Psoas muscle (tissue), 8 donors: Measurements from ENCODE around the gene LRRK1. TPM values are rescaled to one million over a fixed set of nuclear protein-coding genes. Genes with fewer than 3 reads are reported as not detected.

Experiments used
- ATAC-seq, 4 donors: fragments of 200-7000 bp; cut with Tn5 transposase; one replicate each; pipeline ENCODE4 v1.9.1; 2020; ENCODE audit warnings: moderate library complexity in 3 of 4, mild to moderate bottlenecking in 2 of 4
- DNase-seq, 2 donors: peaks; one replicate each; pipeline ENCODE4 v3.0.0-alpha.2; 2020
- H3K27ac ChIP-seq: fragments of 200-600 bp; one replicate; pipeline ENCODE4 v1.8.0; 2022
- H3K27me3 ChIP-seq, 3 donors: fragments of 200-600 bp in 1 of 3; one replicate each; pipeline versions ENCODE4 v1.6.1 to v1.8.0; 2013 to 2022; ENCODE audit warnings: low read length in 2 of 3, mild to moderate bottlenecking in 2 of 3, moderate library complexity in 1 of 3; ENCODE audit not compliant: insufficient read depth in 3 of 3
- H3K36me3 ChIP-seq, 2 donors: fragments of 200-600 bp in 1 of 2; one replicate each; pipeline versions ENCODE4 v1.6.1 to v1.8.0; 2013 to 2022; ENCODE audit warnings: low read depth in 1 of 2, mild to moderate bottlenecking in 1 of 2, moderate library complexity in 1 of 2; ENCODE audit not compliant: insufficient read depth in 1 of 2
- H3K4me1 ChIP-seq: fragments of 200-600 bp; one replicate; pipeline ENCODE4 v1.8.0; 2022
- H3K4me3 ChIP-seq: fragments of 200-600 bp; one replicate; pipeline ENCODE4 v1.8.0; 2022; ENCODE audit warnings: mild to moderate bottlenecking
- H3K9me3 ChIP-seq: fragments of 200-600 bp; one replicate; pipeline ENCODE4 v1.8.0; 2022
- CTCF ChIP-seq: fragments of 200-600 bp; IDR thresholded peaks from one replicate; pipeline ENCODE4 v1.8.0; 2022; ENCODE audit warnings: antibody characterized with exemption
- WGBS, 3 donors: extraction: QIAGEN DNeasy Blood & Tissue Kit; methylation state at CpG; one replicate each; pipeline versions ENCODE4 v1.1.6 to v1.1.7; 2013; 5-methylcytosine and 5-hydroxymethylcytosine counted together
- intact Hi-C, 2 donors: fragments of 100-400 bp; cut with DNase I; formaldehyde crosslinking; loops; one replicate each; pipeline versions ENCODE4 v1.11.0 to v1.14.2; 2022
- polyA plus RNA-seq, 3 donors: library from polyadenylated mRNA; stranded (reverse); fragments of 200-250 nt; gene quantifications; one replicate each; pipeline ENCODE4 v1.2.3, GENCODE V29; 2013
- total RNA-seq, 4 donors: library from RNA; stranded (reverse); fragmentation: NEBNext Ultra II Directional in 2 of 4; extraction: Animal tissue kit (Norgen Biotek cat#: 25700) in 2 of 4; gene quantifications; one replicate each; pipeline versions ENCODE4 v1.2.1 to v1.2.4, GENCODE V29; 2021 to 2023
- donor health status: healthy with polysubstance abuse.
- donor health status: DM: no; HTN: no; CAD: no; lungs with moderate emphysema.
- donor health status: Bipolar disorder and iron deficiency.
- donor health status: healthy.
- donor health status: DM: yes; HTN: yes; CAD: no.
- donor health status: DM: no; HTN: no; CAD: no.
- donor health status: DM: no; HTN: no; CAD: no.
- donor health status: DM: yes; HTN: yes; CAD: no.

Gene LRRK1
- total and polyA plus RNA-seq, 7 donors: 0.91 to 7.6 (median 2.6) TPM

GRCh38 chr15:101118615-101119014 lies 199.5 kb downstream of the LRRK1 start:
- no peaks in the 10 kb centered on the region for H3K27me3 ChIP-seq
- H3K4me1 ChIP-seq: peaks cover 18% of the 10 kb centered on the region
- WGBS, 3 donors: 97 to 98% (median 97%) methylated on average over 10 of the region's 10 CpGs
- intact Hi-C loops: no loop called here
- DNase-seq (no peak), ATAC-seq (no peak)
- H3K9me3 ChIP-seq: no peaks in the 10 kb centered on the region
- no peak for TF ChIP-seq CTCF
- no peak overlapping the region for H3K27ac ChIP-seq
- H3K36me3 ChIP-seq: no peaks in the 10 kb centered on the region
- H3K4me3 ChIP-seq: no peak overlapping the region

- no peak overlapping the region for H3K27ac ChIP-seq
- ATAC-seq (no peak), DNase-seq (no peak)
- H3K4me3 ChIP-seq: no peak overlapping the region
- H3K4me1 ChIP-seq: peaks cover 18% of the 10 kb centered on the region
- 66 to 81% (median 70%) methylated on average over 2 of the region's 2 CpGs for WGBS, 3 donors
- no peaks in the 10 kb centered on the region for H3K9me3 ChIP-seq
- no peaks in the 10 kb centered on the region for H3K36me3 ChIP-seq
- H3K27me3 ChIP-seq: no peaks in the 10 kb centered on the region
- intact Hi-C loops: no loop called here
- no peak for TF ChIP-seq CTCF
Observed at GRCh38 chr15:101119181-101119580, 200.0 kb downstream of the LRRK1 start.

Other genes with a start within 250 kb of the LRRK1 start
- gene ALDH1A3, start 39.5 kb upstream of the LRRK1 start, total RNA-seq: 10 to 100 TPM in 3 of 4 donors, 1 to 10 TPM in 1; 8.5 to 51.6 (median 23.1) TPM
- gene ALDH1A3, start 39.5 kb upstream of the LRRK1 start, polyA plus RNA-seq: 10 to 100 TPM in 1 of 3 donors, 1 to 10 TPM in 2; 7.3 to 11.9 (median 8.0) TPM